HL-60 (cell line): ENCODE results near the gene SLC12A5.

Experiments
- CTCF ChIP-seq: IDR thresholded peaks from one replicate; pipeline ENCODE4 v1.5.1; 2011; ENCODE audit warnings: low read length, control low read depth, inconsistent platforms; ENCODE audit not compliant: insufficient read depth
- GABPA ChIP-seq: IDR thresholded peaks from 2 replicates; pipeline ENCODE4 v1.6.1; 2012; ENCODE audit warnings: low read depth
- POLR2AphosphoS5 ChIP-seq: IDR thresholded peaks from 2 replicates; pipeline ENCODE4 v1.6.1; 2012; ENCODE audit warnings: low read depth
- REST ChIP-seq: IDR thresholded peaks from 2 replicates; pipeline ENCODE4 v1.6.1; 2012; ENCODE audit warnings: low read depth; ENCODE audit not compliant: insufficient replicate concordance

GRCh38 chr20:46035253-46035652 is 6.2 kb downstream of the SLC12A5 start:
- TF ChIP-seq CTCF (no peak), POLR2AphosphoS5 (no peak), REST (no peak), GABPA (no peak)
